HG02798 (cell line): ENCODE results near the gene TMEM25.
A peak's percentile ranks its signal among the peaks of the same experiment; 100 is the strongest.
"Not testable (repeated sequence)": the region's sequence is repeated elsewhere in the genome, so short reads cannot be mapped to it uniquely, and the experiment has no call there.

Source experiments
- ATAC-seq: cut with Tn5 transposase; IDR thresholded peaks from one replicate; pipeline ENCODE4 v1.9.1; 2021; ENCODE audit warnings: mild to moderate bottlenecking; ENCODE audit not compliant: unreplicated experiment, poor library complexity

The TMEM25 gene

GRCh38 chr11:118531597-118532084 lies 649 bp downstream of the TMEM25 start:
- no peak for ATAC-seq

GRCh38 chr11:118532091-118532490 lies 1.1 kb downstream of the TMEM25 start:
- ATAC-seq = no peak

- no peak for ATAC-seq
Observed at GRCh38 chr11:118532852-118533768, 2.1 kb downstream of the TMEM25 start.

GRCh38 chr11:118533769-118534729 lies 3.1 kb downstream of the TMEM25 start:
- no peak for ATAC-seq

- ATAC-seq = no peak
Observed at GRCh38 chr11:118535261-118535660, 4.3 kb downstream of the TMEM25 start.

DNA sequence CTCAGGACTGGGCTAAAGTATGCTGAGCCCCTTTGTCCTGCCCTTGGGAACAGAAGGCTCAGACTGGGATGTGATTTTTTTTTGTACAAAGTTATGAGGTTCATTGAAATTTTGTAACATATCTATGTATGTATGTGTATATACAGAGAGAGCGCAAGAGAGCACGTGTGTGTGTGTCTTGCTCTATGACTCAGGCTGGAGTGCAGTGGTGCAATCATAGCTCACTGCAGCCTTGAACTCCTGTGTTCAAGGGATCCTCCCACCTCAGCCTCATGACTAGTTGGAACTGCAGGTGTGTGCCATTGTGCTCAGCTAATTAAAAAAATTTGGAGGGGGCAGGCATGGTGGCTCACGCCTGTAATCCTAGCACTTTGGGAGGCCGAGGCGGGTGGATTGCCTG lies 5.7 kb downstream of the TMEM25 start:
- ATAC-seq = no peak

GRCh38 chr11:118537409-118537980 lies 6.5 kb downstream of the TMEM25 start:
- no peak for ATAC-seq

DNA sequence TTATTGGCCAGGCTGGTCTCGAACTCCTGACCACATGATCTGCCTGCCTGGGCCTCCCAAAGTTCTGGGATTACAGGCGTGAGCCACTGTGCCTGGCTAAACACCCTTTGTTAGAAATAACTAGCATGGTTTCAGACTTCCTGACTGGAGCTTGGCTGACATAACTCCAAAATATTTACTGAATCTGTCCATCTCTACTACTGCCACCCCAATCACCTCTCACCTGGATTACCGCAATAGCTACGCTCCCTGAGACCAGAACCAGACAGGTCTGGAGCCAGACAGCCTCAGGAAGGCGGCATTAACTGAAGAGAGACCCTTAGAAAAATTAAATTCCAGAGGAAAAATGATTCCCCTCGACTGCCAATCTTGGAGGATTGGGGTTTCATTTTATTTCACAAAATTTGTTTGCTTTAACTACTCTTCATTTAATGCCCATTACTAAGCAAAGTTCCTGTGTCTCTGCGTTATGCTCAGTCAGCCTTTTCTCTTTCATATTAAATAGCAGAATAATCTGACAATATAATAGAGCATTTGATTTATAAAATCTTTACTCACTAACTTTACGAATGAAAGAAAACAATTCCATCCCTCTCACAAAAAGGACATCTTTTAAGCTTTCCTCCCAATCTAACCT lies 13.1 kb downstream of the TMEM25 start:
- no peak for ATAC-seq

- ATAC-seq = no peak
Observed at GRCh38 chr11:118544647-118545010, 13.6 kb downstream of the TMEM25 start.

DNA sequence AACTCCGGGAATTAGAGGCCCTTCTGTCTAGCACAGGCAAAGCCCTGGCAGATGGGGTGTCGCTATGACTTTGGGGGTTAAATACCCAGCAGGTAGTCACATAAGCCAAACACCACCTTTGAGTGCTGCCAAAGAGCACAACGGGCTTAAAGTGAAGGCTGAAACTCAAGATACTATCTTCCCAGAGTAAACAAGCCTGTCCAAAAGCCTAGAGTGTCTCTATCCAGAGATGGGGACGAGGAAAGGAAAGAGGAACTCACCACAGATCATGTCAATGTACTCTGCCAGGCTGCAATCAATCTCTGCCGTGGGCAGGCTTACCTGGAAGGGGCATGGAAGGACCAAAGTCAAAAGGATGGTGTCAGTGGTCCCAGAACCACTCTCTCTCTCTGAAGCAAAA lies 14.5 kb downstream of the TMEM25 start:
- no peak for ATAC-seq

DNA sequence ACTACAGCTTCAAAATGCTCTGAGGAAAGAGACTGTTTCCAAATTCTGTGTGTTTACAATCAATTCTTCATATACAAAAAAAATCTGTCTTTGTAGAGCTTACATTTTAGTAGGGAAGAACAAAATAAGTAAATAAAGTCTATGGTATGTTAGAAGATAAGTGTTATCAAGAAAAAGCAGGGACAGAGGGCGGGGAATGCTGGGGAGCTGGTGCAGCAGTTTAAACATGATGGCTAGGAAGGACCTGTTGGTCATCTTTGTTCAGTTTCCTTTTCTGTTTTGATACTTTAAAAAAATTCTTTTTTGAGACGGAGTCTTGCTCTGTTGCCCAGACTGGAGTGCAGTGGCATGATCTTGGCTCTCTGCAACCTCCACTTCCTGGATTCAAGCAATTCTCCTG lies 16.1 kb downstream of the TMEM25 start:
- no peak for ATAC-seq

GRCh38 chr11:118552341-118552740 lies 21.3 kb downstream of the TMEM25 start:
- ATAC-seq = no peak

- ATAC-seq = no peak
Observed at GRCh38 chr11:118560806-118561205, 29.8 kb downstream of the TMEM25 start.

GRCh38 chr11:118565051-118565450 lies 34.1 kb downstream of the TMEM25 start:
- ATAC-seq = no peak

GRCh38 chr11:118569670-118570069 lies 38.7 kb downstream of the TMEM25 start:
- ATAC-seq = no peak

- no peak for ATAC-seq
Observed at GRCh38 chr11:118570787-118571186, 39.8 kb downstream of the TMEM25 start.

DNA sequence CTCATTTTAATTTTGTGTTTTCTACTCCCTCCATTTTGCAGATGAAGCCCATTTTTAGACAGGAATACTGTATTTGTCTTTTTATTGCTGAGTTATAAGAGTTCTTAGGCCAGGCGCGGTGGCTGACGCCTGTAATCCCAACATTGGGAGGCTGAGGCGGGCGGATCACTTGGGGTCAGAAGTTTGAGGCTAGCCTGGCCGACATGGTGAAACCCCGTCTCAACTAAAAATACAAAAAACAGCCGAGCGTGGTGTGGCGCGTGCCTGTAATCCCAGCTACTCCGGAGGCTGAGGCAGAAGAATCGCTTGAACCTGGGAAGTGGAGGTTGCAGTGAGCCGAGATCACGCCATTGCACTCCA lies 40.7 kb downstream of the TMEM25 start:
- ATAC-seq = not testable (repeated sequence)

DNA sequence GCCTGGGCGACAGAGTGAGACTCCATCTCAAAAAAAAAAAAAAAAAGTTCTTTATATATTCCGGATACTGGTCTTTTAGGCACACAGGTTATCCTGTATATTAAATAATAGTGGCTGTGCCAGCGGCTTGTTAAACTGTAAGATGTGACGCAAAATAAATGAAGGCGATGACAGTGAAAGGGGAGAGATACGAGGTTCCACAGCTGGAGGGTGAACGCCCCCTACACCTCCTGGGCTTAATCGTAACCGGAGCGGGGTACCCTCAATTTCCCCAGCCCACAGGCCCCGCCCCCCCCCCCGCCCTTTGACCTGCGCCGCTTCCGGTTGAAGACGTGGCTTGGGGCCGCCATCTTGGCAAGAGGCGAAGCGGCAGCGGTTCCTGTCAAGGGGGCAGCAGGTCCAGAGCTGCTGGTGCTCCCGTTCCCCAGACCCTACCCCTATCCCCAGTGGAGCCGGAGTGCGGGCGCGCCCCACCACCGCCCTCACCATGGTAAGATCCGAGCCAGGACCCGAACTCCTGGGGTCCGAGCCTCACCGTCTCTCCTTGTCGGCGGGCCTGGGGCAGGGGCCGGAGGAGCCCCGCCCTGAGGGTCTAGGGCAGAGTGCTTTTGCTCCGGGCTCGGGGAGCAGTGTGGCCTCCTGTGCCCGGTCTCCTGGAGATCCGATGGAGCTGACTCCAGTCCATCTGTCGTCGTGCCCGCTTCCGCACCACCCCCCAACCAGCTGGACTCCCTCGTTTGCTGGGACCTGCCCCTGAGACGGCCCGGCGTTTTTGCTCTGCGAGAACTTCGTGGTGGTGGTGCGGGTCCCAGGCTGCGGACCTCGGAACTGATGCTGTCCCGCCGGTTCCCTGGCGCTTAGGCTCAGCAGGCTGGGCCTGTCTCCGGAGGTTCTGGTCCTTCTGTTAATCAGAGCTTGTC lies 41.3 kb downstream of the TMEM25 start, which contains the start of gene ARCN1:
Gene ARCN1, plus strand, starts transcription at position 349 of the 920 bp plus-strand sequence. Its CDS starts 139 bp downstream, at position 488.
- peak; percentile 77 for ATAC-seq

DNA sequence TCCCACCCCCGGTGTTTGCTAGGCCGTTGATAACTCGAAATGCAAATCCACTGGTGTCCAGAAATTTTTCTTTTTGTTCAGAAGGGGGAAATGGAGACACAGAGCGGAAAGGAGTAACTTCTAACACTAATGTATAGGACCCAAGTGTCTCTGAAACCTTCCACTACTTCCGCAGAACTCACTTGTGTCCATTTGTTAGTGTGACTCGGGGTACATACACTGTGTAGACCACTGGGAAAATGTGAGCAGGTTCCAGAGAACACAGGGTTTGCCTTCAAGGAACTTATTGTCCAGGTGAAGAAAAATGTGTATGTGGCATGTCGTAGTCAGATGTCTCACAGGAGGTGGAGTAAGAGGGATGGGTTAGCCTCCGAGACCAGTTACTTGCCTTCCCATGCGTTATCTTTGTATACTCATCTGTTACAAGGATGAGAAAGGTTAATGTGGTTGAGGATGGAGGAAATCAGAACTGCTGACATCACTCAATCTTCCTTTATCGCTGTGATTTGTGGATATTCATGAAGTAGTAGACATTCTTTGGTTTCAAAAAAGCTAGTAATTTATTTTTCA lies 42.1 kb downstream of the TMEM25 start:
- peak; percentile 31 for ATAC-seq
